Thoracic aorta (tissue), 2 donors: Measurements from ENCODE around the gene CDC42BPA. TPM values are rescaled to one million over a fixed set of nuclear protein-coding genes. Genes with fewer than 3 reads are reported as not detected.

ENCODE experiments used
- ATAC-seq: fragments of 150-250 bp; one replicate; pipeline ENCODE4 v1.8.0; 2017; ENCODE audit warnings: low read depth; ENCODE audit not compliant: insufficient number of reproducible peaks, low FRiP score
- DNase-seq: peaks from one replicate; pipeline ENCODE4 v3.0.0-alpha.2; 2020; ENCODE audit warnings: low spot score
- H3K27ac ChIP-seq, 2 donors: fragments of 200-600 bp; sonication (generic); 1 replicate in 1 of 2; 2 replicates in 1 of 2; pipeline ENCODE4 v1.5.1; 2016; ENCODE audit warnings: mild to moderate bottlenecking in 2 of 2, moderate library complexity in 2 of 2
- H3K27me3 ChIP-seq: fragments of 200-600 bp; sonication (generic); replicated peaks from 2 replicates; pipeline ENCODE4 v1.6.0; 2016; ENCODE audit warnings: mild to moderate bottlenecking; ENCODE audit not compliant: insufficient read depth
- H3K36me3 ChIP-seq: fragments of 200-600 bp; sonication (generic); one replicate; pipeline ENCODE4 v1.5.1; 2016
- H3K4me1 ChIP-seq, 2 donors: fragments of 200-600 bp; sonication (generic); 1 replicate in 1 of 2; 2 replicates in 1 of 2; pipeline versions ENCODE4 v1.5.1 to v1.6.0; 2016; ENCODE audit warnings: low read depth in 2 of 2, mild to moderate bottlenecking in 1 of 2; ENCODE audit not compliant: control insufficient read depth in 1 of 2
- H3K4me3 ChIP-seq: fragments of 200-600 bp; sonication (generic); 2 replicates; pipeline ENCODE4 v1.5.1; 2016; ENCODE audit warnings: mild to moderate bottlenecking
- H3K9me3 ChIP-seq: fragments of 200-600 bp; sonication (generic); 2 replicates; pipeline ENCODE4 v1.5.1; 2016
- total RNA-seq, 2 donors: library from RNA; depleted of rRNA; stranded (reverse); fragments of >200 nt; gene quantifications; one replicate each; pipeline versions ENCODE4 v1.1.0 to v1.2.3, GENCODE V29; 2016
- TF ChIP-seq, protein P1 (sequence below): fragments of 200-600 bp; sonication (generic); IDR thresholded peaks from one replicate; pipeline ENCODE4 v1.5.1; 2019; ENCODE audit warnings: antibody characterized with exemption

The CDC42BPA gene
- total RNA-seq, 2 donors from 2014 or later = 62.4 to 89.7 TPM

DNA sequence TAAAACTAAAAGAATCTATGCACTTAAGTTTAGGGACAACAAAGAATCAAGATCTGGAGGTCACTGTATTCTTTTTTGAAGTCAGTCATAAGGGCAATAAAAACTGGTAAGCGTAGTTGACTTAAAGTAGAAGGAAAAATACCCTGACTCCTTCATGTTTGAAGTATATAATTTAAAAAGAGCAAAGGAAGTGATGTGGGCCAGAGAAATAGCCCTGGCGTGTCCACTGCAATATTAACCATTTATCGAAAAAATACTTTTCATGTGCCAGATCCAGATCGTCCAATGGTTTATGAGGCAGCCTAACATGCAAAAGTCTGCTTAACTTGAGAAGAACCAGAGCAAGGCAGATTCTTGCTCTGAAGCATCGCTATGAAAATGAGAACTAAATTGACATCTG, 216.2 kb downstream of the CDC42BPA start:
- Histone ChIP-seq H3K4me3 (no peak overlapping the region), H3K4me1 (no peaks in the 10 kb centered on the region), H3K36me3 (peaks cover 12% of the 10 kb centered on the region), H3K9me3 (no peaks in the 10 kb centered on the region), H3K27ac (no peak overlapping the region), H3K27me3 (no peaks in the 10 kb centered on the region)
- TF ChIP-seq, protein P1, sequence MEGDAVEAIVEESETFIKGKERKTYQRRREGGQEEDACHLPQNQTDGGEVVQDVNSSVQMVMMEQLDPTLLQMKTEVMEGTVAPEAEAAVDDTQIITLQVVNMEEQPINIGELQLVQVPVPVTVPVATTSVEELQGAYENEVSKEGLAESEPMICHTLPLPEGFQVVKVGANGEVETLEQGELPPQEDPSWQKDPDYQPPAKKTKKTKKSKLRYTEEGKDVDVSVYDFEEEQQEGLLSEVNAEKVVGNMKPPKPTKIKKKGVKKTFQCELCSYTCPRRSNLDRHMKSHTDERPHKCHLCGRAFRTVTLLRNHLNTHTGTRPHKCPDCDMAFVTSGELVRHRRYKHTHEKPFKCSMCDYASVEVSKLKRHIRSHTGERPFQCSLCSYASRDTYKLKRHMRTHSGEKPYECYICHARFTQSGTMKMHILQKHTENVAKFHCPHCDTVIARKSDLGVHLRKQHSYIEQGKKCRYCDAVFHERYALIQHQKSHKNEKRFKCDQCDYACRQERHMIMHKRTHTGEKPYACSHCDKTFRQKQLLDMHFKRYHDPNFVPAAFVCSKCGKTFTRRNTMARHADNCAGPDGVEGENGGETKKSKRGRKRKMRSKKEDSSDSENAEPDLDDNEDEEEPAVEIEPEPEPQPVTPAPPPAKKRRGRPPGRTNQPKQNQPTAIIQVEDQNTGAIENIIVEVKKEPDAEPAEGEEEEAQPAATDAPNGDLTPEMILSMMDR = no peak
- DNase-seq (no peak), ATAC-seq (no peak)

DNA sequence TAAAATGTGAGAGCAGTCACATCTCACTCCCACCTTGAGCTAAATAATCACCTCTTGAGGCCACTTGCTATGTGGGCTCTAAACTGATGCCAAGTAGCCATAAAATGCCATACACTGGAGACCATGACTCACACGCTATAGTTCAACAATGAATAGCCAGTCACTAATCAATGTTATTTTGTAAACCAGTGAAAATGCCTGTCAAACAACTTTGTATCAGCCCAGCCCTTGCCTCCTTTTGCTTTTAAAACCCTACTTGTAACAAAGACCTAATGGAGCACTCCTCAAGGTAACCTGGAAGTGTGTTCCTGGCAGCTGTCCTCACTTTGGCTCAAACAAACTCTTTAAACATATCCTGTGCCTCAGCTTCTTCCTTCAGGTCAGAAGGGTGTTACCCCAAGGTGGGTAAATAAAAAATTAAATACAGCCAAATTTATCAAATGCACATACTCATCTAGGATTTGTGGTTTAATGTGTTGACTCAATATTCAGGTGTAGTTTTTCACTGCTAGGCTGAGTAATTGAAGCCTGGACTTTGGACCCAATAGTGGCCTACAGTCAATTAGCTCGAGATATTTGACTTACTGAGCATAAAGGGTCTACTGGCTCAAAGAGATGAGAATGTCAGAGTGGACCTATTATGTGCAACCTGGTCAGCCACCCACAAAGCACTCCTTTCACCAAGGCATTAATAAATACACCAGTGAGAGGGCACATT, 223.9 kb downstream of the CDC42BPA start:
- H3K27ac ChIP-seq = no peak overlapping the region
- DNase-seq (no peak), ATAC-seq (no peak)
- no peak overlapping the region for H3K4me3 ChIP-seq
- TF ChIP-seq, protein P1 = no peak
- no peaks in the 10 kb centered on the region for H3K27me3 ChIP-seq
- H3K4me1 ChIP-seq = no peaks in the 10 kb centered on the region
- H3K9me3 ChIP-seq = no peaks in the 10 kb centered on the region
- H3K36me3 ChIP-seq = peaks cover under 1% of the 10 kb centered on the region

DNA sequence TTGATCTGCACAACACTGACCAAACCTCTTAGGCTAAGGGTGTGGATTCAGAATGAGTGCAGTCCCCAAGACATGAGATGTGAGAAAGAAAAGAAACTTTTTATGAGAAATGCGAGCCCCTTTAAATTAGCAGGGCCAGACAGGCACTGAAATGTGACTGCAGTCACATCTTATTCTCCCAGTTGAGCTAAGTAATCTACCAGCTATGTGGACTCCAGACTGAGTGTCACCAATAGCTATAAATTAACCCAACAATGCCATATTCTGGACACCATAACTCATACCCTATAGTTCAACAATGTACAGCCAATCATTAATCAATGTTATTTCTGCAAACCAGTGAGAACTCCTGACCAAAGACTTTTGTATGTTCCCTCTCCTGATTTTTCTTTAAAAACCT, 225.0 kb downstream of the CDC42BPA start:
- TF ChIP-seq, protein P1 = no peak
- ATAC-seq = no peak
- H3K27me3 ChIP-seq = no peaks in the 10 kb centered on the region
- no peak overlapping the region for H3K27ac ChIP-seq
- no peaks in the 10 kb centered on the region for H3K4me1 ChIP-seq
- no peaks in the 10 kb centered on the region for H3K36me3 ChIP-seq
- no peak overlapping the region for H3K4me3 ChIP-seq
- DNase-seq = no peak
- no peaks in the 10 kb centered on the region for H3K9me3 ChIP-seq

DNA sequence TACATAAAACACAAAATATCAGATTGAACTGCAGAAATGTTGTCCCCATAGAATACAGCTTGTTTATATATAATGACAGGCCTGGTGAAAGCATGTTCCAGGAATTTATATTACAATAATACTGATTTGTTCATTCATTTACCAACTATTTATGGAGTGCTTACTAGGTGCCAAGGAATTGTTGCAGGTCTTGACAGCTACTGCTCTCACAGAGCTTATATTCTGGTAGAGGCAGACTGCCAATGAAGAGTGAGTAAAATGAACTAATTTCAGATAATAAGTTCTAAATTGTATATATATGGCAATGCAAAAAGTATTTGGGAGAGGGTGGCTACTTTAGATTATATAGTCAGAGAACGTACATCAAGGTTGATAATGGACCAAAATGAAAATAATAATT, 226.2 kb downstream of the CDC42BPA start:
- no peak for ATAC-seq
- DNase-seq = no peak
- no peaks in the 10 kb centered on the region for H3K9me3 ChIP-seq
- H3K27ac ChIP-seq = no peak overlapping the region
- H3K4me3 ChIP-seq = no peak overlapping the region
- H3K36me3 ChIP-seq = no peaks in the 10 kb centered on the region
- no peaks in the 10 kb centered on the region for H3K27me3 ChIP-seq
- H3K4me1 ChIP-seq = no peaks in the 10 kb centered on the region
- TF ChIP-seq, protein P1 = no peak

DNA sequence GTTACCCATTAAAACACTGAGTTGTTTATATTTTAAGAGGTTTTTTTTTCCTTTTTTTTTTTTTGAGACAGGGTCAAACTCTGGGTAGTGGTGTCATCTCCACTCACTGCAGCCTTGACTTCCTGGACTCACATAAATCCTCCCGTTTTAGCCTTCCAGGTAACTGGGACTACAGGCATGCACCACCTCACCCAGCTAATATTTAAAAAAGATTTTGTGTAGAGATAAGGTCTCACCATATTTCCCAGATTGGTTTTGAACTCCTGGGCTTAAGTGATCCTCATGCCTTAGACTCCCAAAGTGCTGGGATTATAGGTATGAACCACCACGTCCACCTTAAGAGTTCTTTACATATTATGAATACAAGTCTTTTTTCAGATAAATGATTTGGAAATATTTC, 231.7 kb downstream of the CDC42BPA start:
- Histone ChIP-seq H3K4me1 (no peaks in the 10 kb centered on the region), H3K27me3 (no peaks in the 10 kb centered on the region), H3K4me3 (no peak overlapping the region), H3K27ac (no peak overlapping the region), H3K9me3 (peaks cover 3% of the 10 kb centered on the region), H3K36me3 (no peaks in the 10 kb centered on the region)
- no peak for DNase-seq
- no peak for ATAC-seq
- TF ChIP-seq, protein P1 = no peak
